Lower leg skin (tissue), 4 donors: Measurements from ENCODE around the gene RPP30. TPM values are rescaled to one million over a fixed set of nuclear protein-coding genes. Genes with fewer than 3 reads are reported as not detected.

Experiments
- DNase-seq, 2 donors: peaks; one replicate each; pipeline ENCODE4 v3.0.0-alpha.2; 2019; ENCODE audit warnings: low spot score in 2 of 2
- H3K4me3 ChIP-seq: fragments of 200-600 bp; sonication (generic); 2 replicates; pipeline ENCODE4 v1.5.1; 2017; ENCODE audit warnings: mild to moderate bottlenecking, low read depth; ENCODE audit not compliant: poor library complexity, severe bottlenecking
- CTCF ChIP-seq, 3 donors: fragments of 450-650 bp; IDR thresholded peaks; one replicate each; pipeline ENCODE4 v1.5.1; 2016; ENCODE audit warnings: antibody characterized with exemption in 3 of 3, mild to moderate bottlenecking in 3 of 3, moderate library complexity in 2 of 3
- POLR2A ChIP-seq, 2 donors: fragments of 450-650 bp; IDR thresholded peaks; one replicate each; pipeline ENCODE4 v1.6.1; 2016 to 2017; ENCODE audit warnings: antibody characterized with exemption in 2 of 2, mild to moderate bottlenecking in 1 of 2, moderate library complexity in 1 of 2
- WGBS, 2 donors: methylation state at CpG; one replicate each; pipeline ENCODE4 v1.1.5; 2018; 5-methylcytosine and 5-hydroxymethylcytosine counted together
- intact Hi-C: fragments of 100-400 bp; cut with DNase I; formaldehyde crosslinking; loops from one replicate; pipeline ENCODE4 v1.15.0; 2023; ENCODE audit warnings: low total_unique reads
- total RNA-seq, 4 donors: library from RNA; depleted of rRNA; stranded (reverse); fragments of >200 nt; gene quantifications; one replicate each; pipeline ENCODE4 v1.1.0, GENCODE V29; 2016

Gene RPP30
- total RNA-seq, 4 donors from 2014 or later, result 24.9 to 39.8 (median 28.3) TPM

DNA sequence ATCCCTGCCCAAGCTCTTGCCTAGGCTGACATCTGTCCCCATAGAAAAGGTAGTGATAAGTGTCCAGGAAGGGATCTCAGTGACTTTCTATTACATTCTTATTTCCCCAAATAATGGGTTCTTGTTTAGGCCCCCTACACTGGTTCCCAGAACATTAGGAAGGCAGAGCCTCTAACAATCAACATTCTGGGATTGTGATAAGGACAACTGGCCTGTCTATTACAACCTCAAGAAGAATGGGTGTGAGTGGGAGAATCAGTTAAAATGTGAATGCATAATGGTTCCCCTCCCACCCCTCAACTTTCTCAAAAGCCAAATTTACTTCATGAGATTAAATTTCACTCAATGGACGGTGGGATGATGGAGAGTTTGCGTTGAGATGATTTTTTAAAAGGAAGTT lies 55.5 kb downstream of the RPP30 start:
- 88 to 90% methylated on average over 2 of the region's 2 CpGs for WGBS, 2 donors
- intact Hi-C loops, result no loop called here
- H3K4me3 ChIP-seq, result no peak overlapping the region
- no peak for DNase-seq
- no peak for TF ChIP-seq CTCF (IDR thresholded peaks at IDR 0.05)
- no peak for TF ChIP-seq POLR2A (IDR thresholded peaks at IDR 0.05)

DNA sequence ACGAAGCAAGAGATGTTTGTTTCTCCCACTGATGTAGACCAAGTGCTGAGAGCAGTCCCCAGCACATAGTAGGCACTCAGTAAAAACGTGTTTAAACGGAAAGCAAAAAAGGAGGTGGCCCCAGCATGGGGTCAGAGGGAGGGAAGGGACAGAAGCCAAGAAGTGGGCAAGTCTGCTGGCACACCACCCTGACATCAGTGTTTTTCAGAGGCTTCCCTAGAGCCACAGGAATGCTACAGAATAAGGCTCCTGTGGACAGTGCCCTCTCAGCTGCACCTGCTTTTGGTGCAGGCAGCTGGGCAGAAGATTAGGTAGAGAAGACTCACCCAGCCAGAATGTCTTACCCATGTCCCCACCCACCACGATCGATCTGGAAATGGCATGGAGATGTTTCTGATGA lies 57.4 kb downstream of the RPP30 start:
- WGBS, 2 donors, result 55 to 59% methylated on average over 5 of the region's 5 CpGs
- DNase-seq, result no peak
- H3K4me3 ChIP-seq, result no peak overlapping the region
- no peak for TF ChIP-seq POLR2A (IDR thresholded peaks at IDR 0.05)
- no peak for TF ChIP-seq CTCF (IDR thresholded peaks at IDR 0.05)
- intact Hi-C loops, result no loop called here

- no peak for DNase-seq
- 30 to 36% methylated on average over 5 of the region's 5 CpGs for WGBS, 2 donors
- TF ChIP-seq POLR2A (IDR thresholded peaks at IDR 0.05) (no peak), CTCF (IDR thresholded peaks at IDR 0.05) (no peak)
- intact Hi-C loops, result no loop called here
- no peak overlapping the region for H3K4me3 ChIP-seq
These were observed 58.5 kb downstream of the RPP30 start for GRCh38 chr10:90930070-90930837.

- intact Hi-C loops, result no loop called here
- H3K4me3 ChIP-seq, result no peak overlapping the region
- no peak for DNase-seq
- no peak for TF ChIP-seq POLR2A (IDR thresholded peaks at IDR 0.05)
- no peak for TF ChIP-seq CTCF (IDR thresholded peaks at IDR 0.05)
- 51 to 58% methylated on average over 6 of the region's 6 CpGs for WGBS, 2 donors
These were observed 59.4 kb downstream of the RPP30 start for GRCh38 chr10:90930971-90931871.

DNA sequence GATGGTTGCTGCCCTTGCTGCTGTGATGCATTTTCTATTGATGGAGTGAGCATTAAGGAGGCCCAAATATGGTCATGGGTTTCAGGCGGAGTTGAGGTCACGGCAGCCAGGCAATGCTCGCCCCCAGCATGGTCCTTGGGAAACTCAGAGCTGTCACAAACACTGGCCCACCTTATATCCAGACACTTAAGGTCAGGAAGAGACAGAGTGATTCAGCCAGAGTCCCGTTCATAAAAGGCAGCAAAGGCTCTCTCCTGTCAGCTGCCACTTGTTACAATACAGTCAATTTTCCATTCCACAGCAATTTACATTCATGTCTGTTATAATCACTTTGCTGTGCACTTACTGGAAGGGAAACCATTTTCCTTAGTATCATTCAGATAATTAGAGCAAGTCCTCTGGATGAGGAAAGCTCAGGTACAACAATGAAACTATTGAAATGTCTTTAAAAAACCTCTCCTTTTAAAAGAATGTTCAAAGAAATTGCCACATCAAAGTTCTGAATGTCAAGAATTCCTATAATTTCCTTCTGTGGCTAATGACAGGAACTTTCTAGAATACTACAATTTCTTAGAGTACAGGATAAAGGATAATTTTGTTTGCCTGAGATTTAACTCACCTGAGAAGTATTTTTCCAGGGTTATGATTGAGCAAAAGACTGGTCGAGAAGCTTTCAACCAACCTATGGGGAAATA lies 64.0 kb downstream of the RPP30 start:
- TF ChIP-seq CTCF (IDR thresholded peaks at IDR 0.05) (no peak), POLR2A (IDR thresholded peaks at IDR 0.05) (no peak)
- WGBS, 2 donors, result 64 to 80% methylated on average over 5 of the region's 5 CpGs
- DNase-seq, result no peak
- no peak overlapping the region for H3K4me3 ChIP-seq
- intact Hi-C loops, result no loop called here
